ENCODE results near the gene CREG2.

DNA sequence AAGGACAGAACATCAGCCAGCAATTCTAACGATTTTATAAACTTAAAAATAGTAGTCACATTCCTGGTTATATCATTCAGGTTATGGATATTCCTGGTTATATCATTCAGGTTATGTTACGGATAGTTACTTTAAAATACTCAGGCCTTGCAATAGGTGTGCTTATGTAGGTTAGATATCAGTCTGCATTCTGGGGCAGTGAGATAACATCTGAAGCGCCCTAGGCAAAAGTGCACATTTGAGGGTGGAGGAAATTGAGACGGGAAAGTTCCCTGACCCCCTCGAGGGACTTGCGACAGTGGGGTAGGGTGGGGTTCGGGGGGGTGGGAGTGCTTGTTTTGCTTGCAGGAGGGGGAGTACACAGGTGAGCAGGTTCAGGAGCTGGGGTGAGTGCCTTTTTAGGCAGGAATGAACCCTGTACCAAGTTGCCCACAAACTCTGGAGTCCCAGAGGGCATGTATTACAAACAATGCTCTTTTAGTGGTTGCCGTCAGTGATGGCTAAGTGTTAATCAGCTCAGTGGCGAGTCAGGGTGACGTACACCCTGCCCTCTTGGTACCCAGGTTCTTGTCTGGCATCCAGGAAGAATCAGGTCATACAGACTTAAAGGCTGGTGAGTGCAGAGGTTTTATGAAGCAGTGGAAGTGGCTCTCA, 31.8 kb downstream of the CREG2 start:
- TF ChIP-seq POLR2AphosphoS5 (IDR thresholded peaks at IDR 0.05; ENCODE audit: low read depth, low read length), result no peak
- TF ChIP-seq POLR2A (IDR thresholded peaks at IDR 0.05; ENCODE audit: low read depth, low read length), result no peak
- no peak for TF ChIP-seq TAF1 (IDR thresholded peaks at IDR 0.05; ENCODE audit: low read depth, low read length)
- TF ChIP-seq SPI1 (IDR thresholded peaks at IDR 0.05; ENCODE audit: low read depth, low read length), result no peak
- no peak for TF ChIP-seq PAX5 (IDR thresholded peaks at IDR 0.05; ENCODE audit: insufficient read depth, low read length, severe bottlenecking)
- no peak for TF ChIP-seq POU2F2 (IDR thresholded peaks at IDR 0.05; ENCODE audit: low read depth, low read length)

Data from GM12891 (cell line).